ENCODE results near the gene RRAGB. TPM values are rescaled to one million over a fixed set of nuclear protein-coding genes. Genes with fewer than 3 reads are reported as not detected.

RRAGB gene
- total RNA-seq, 4 donors from 2014 or later = 2.2 to 16.7 (median 8.9) TPM

DNA sequence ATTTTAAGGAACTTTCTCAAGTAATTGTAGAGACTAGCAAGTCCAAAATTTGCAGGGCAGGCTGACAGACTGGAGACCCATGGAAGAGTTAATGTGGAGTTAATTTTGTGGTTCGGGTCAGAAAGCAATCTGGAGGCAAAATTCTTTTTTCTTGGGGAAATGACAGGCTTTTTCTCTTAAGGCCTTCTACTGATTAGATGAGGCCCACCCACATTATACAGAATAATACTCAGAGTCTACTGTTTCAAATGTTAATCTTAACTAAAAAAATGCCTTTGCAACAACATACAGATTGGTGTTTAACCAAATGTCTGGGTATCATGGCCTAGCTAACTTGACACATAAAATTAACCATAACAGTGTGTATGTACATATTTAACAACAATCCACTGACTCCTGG, 32.7 kb downstream of the RRAGB start:
- H3K27ac ChIP-seq = no peak overlapping the region
- DNase-seq = no peak
- TF ChIP-seq CTCF (IDR thresholded peaks at IDR 0.05) = no peak
- TF ChIP-seq POLR2AphosphoS5 (IDR thresholded peaks at IDR 0.05) = no peak
- no peak for TF ChIP-seq POLR2A (IDR thresholded peaks at IDR 0.05)
- TF ChIP-seq EP300 (IDR thresholded peaks at IDR 0.05; ENCODE audit: low read depth) = no peak
- WGBS, 2 donors (ENCODE audit: low coverage in 1 of 2) = 60% methylated on average over 1 of the region's 1 CpG; no CpG with 5 or more reads in 1 of the 2 donors
- no peaks in the 10 kb centered on the region for H3K36me3 ChIP-seq
- H3K9me3 ChIP-seq = no peaks in the 10 kb centered on the region
- H3K27me3 ChIP-seq = no peaks in the 10 kb centered on the region
- in situ Hi-C loops (cut with MboI; ENCODE audit: low pct_ligation_motif_present in 1 of 4, low pct_unique_long_range_greater_than_20kb in 1 of 4, low sequenced_read_pairs in 3 of 4) = no loop called here
- no peak overlapping the region for H3K4me3 ChIP-seq
- intact Hi-C loops (cut with DNase I; ENCODE audit: low total_unique reads) = no loop called here
- no peaks in the 10 kb centered on the region for H3K4me1 ChIP-seq

GRCh38 chrX:55754861-55755294, 37.3 kb downstream of the RRAGB start:
- no peaks in the 10 kb centered on the region for H3K27me3 ChIP-seq
- TF ChIP-seq POLR2A (IDR thresholded peaks at IDR 0.05) (no peak), CTCF (IDR thresholded peaks at IDR 0.05) (no peak), EP300 (IDR thresholded peaks at IDR 0.05; ENCODE audit: low read depth) (no peak), POLR2AphosphoS5 (IDR thresholded peaks at IDR 0.05) (no peak)
- intact Hi-C loops (cut with DNase I; ENCODE audit: low total_unique reads) = no loop called here
- H3K4me1 ChIP-seq = no peaks in the 10 kb centered on the region
- H3K9me3 ChIP-seq = no peaks in the 10 kb centered on the region
- in situ Hi-C loops (cut with MboI; ENCODE audit: low pct_ligation_motif_present in 1 of 4, low pct_unique_long_range_greater_than_20kb in 1 of 4, low sequenced_read_pairs in 3 of 4) = no loop called here
- H3K27ac ChIP-seq = no peak overlapping the region
- no peak for DNase-seq
- 81% methylated on average over 3 of the region's 3 CpGs; no CpG with 5 or more reads in 1 of the 2 donors for WGBS, 2 donors (ENCODE audit: low coverage in 1 of 2)
- H3K36me3 ChIP-seq = no peaks in the 10 kb centered on the region
- no peak overlapping the region for H3K4me3 ChIP-seq

DNA sequence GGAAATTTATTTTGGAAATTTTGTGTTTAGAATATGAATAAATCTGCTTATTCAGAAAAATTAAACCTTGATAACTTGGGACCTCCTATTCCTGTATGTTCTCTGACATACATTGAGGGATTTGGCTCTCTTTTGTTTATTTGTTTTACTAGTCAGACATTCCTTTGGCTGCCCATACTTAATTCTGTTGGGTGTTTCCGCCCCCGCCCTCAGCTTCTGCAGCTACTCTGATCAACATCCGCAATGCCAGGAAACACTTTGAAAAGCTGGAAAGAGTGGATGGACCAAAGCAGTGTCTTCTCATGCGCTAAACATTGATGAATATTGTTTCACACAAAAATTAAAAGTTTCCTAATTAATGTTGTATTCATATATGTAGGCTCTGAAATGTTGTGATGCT, 40.5 kb downstream of the RRAGB start:
- intact Hi-C loops (cut with DNase I; ENCODE audit: low total_unique reads) = no loop called here
- WGBS, 2 donors (ENCODE audit: low coverage in 1 of 2) = 87% methylated on average over 3 to 4 of the region's 4 CpGs
- Histone ChIP-seq H3K4me3 (no peak overlapping the region), H3K4me1 (no peaks in the 10 kb centered on the region), H3K27ac (no peak overlapping the region), H3K27me3 (no peaks in the 10 kb centered on the region), H3K9me3 (no peaks in the 10 kb centered on the region), H3K36me3 (no peaks in the 10 kb centered on the region)
- TF ChIP-seq EP300 (IDR thresholded peaks at IDR 0.05; ENCODE audit: low read depth) (no peak), CTCF (IDR thresholded peaks at IDR 0.05) (no peak), POLR2A (IDR thresholded peaks at IDR 0.05) (no peak), POLR2AphosphoS5 (IDR thresholded peaks at IDR 0.05) (no peak)
- in situ Hi-C loops (cut with MboI; ENCODE audit: low pct_ligation_motif_present in 1 of 4, low pct_unique_long_range_greater_than_20kb in 1 of 4, low sequenced_read_pairs in 3 of 4) = no loop called here
- no peak for DNase-seq

DNA sequence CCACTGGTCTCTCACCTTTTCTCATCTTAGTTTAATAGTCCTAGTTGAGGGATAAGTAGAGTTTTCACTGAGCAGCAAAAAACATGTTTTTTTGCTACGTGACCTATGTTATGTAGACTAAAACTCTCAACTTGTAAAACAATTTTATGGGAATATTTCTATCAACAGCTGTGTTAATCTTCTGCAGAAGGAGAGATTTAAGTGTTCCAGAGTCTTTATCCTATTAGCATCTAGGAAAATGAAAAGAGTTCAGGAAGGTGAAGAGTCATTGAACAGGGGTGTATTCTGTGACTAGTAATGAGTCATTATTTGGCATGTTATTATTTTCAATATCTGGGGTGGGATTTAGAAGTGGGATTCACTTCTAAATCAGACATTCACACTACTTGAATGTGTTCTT, 41.9 kb downstream of the RRAGB start:
- Histone ChIP-seq H3K4me3 (no peak overlapping the region), H3K36me3 (no peaks in the 10 kb centered on the region), H3K4me1 (no peaks in the 10 kb centered on the region), H3K27ac (no peak overlapping the region), H3K27me3 (no peaks in the 10 kb centered on the region), H3K9me3 (no peaks in the 10 kb centered on the region)
- no peak for TF ChIP-seq EP300 (IDR thresholded peaks at IDR 0.05; ENCODE audit: low read depth)
- TF ChIP-seq CTCF (IDR thresholded peaks at IDR 0.05) = no peak
- TF ChIP-seq POLR2A (IDR thresholded peaks at IDR 0.05) = no peak
- no peak for TF ChIP-seq POLR2AphosphoS5 (IDR thresholded peaks at IDR 0.05)
- in situ Hi-C loops (cut with MboI; ENCODE audit: low pct_ligation_motif_present in 1 of 4, low pct_unique_long_range_greater_than_20kb in 1 of 4, low sequenced_read_pairs in 3 of 4) (no loop called here), intact Hi-C loops (cut with DNase I; ENCODE audit: low total_unique reads) (no loop called here)
- DNase-seq = no peak
- WGBS, 2 donors (ENCODE audit: low coverage in 1 of 2) = 76% methylated on average over 1 of the region's 1 CpG; no CpG with 5 or more reads in 1 of the 2 donors

Data from transverse colon (tissue), 4 donors.